ENCODE measurements around the gene CAMK4.

GRCh38 chr5:111453747-111454146 lies 229.6 kb downstream of the CAMK4 start:
- TF ChIP-seq CTCF (IDR thresholded peaks at IDR 0.05) = no peak
- TF ChIP-seq POLR2A (IDR thresholded peaks at IDR 0.05) = no peak
